Camera-type eye (tissue), 1 donor: ENCODE measurements around the gene RPS3A. TPM values are rescaled to one million over a fixed set of nuclear protein-coding genes. Genes with fewer than 3 reads are reported as not detected.

Source experiments
- total RNA-seq: library from RNA; depleted of rRNA; stranded (reverse); fragments of >200 nt; gene quantifications from one replicate; pipeline ENCODE4 v1.2.3, GENCODE V29; 2014

RPS3A gene
- 2,971 TPM for total RNA-seq

GRCh38 chr4:151099229-151099975 is at the start of gene RPS3A:
Gene RPS3A (plus strand): TSS chr4:151099628. CDS start chr4:151099653, 25 bp downstream.

Other genes starting within 250 kb of the RPS3A start
- gene LRBA, start 84.3 kb upstream of the RPS3A start, total RNA-seq: 126 TPM
- gene PRSS48, start 177.5 kb downstream of the RPS3A start, total RNA-seq: not detected
- 59.9 TPM for gene SH3D19, start 226.0 kb downstream of the RPS3A start, total RNA-seq